ENCODE results near the gene TNRC6C.
"Not testable (repeated sequence)": the region's sequence is repeated elsewhere in the genome, so short reads cannot be mapped to it uniquely, and the experiment has no call there.

TNRC6C gene

DNA sequence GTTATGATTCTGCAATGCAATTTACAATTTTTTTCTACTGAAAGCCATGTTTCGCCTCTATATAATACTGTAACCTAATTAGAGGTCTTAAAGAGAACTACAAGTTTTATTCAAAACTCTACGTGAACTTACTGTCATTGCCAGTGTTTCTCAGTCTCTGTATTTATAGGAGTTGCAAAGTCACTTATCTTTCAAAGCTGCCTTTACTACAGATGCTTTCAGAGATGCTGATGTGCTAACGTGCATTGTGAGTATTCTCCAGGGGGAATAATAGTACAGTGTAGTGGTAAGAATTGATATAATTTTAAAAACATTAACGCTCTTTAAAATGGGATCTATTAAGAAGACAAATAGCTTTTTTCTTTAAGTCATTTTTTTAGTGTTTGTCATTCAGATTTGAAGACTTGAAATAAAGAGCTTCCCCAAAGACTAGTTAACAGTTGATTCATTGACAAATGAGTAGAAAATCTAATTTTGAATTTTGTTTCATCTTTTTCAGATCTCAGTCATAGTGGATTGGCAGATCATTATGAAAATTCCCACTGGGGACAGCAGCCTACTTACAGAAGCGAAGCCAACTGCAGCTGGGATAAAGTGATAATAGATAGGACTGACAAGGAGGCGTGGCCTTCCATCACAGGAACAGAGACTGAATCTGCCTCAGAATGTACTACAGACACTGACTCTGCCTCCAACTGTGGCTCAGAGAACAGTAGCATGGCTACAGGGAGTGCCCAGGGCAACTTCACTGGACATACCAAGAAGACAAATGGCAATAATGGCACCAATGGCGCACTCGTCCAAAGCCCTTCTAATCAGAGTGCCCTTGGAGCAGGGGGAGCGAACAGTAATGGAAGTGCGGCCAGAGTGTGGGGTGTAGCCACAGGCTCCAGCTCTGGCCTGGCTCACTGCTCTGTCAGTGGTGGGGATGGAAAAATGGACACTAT lies 90.1 kb downstream of the TNRC6C start:
- no peak for DNase-seq

GRCh38 chr17:78049609-78050008 lies 91.1 kb downstream of the TNRC6C start:
- no peak for DNase-seq

DNA sequence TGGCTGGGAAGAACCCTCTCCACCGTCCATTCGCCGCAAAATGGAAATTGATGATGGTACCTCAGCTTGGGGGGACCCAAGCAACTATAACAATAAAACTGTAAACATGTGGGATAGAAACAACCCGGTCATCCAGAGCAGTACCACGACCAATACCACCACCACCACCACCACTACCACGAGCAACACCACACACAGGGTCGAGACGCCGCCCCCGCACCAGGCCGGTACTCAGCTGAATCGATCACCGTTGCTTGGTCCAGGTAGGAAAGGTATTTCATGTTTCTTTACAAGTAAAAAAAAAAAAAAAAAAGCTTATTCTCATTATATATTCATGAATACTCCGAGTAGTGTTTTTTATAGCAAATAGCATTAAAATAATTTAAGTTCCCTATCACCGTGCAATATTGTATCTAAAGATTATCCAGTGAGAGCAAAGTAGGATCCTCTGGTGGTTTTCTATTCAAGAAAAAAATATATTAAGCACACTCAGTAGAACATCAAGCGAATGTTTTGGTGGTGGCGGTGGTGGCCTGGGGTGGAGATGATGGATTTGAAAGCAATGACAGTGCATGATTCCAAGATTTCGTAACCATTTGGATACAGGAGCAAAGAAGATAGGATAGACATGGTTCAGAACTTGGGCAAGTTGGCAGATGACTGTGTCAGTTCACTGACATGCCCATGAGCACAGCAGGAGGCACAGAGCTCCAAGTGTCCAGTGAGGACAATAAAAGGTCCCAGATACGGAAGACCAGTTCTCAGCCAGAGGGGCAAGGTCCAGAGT lies 92.9 kb downstream of the TNRC6C start:
- no peak for DNase-seq

DNA sequence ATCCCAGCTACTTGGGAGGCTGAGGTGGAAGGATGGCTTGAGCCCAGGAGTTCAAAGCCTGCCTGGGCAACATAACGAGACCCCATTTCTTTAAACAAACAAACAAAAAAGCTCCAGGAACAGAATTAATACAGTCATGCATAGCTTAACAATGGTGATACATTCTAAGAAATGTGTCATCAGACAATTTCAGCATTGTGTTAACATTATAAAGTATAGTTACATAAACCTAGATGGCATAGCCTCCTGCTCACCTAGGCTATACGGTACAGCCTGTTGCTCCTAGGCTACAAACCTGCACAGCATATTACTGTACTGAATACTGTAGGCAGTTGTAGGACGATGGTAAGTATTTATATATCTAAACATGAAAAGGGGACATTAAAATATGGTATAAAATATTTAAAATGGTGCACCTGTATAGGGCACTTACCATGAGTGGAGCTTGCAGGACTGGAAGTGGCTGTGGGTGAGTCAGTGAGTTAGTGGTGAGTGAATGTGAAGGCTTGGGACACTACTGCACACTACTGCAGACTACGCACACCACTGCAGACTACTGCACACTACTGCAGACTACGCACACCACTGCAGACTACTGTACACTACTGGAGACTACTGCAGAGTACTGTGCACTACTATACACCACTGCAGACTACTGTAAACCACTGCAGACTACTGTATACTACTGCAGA lies 95.4 kb downstream of the TNRC6C start:
- DNase-seq = no peak

GRCh38 chr17:78057113-78057740 lies 98.7 kb downstream of the TNRC6C start:
- DNase-seq = no peak

DNA sequence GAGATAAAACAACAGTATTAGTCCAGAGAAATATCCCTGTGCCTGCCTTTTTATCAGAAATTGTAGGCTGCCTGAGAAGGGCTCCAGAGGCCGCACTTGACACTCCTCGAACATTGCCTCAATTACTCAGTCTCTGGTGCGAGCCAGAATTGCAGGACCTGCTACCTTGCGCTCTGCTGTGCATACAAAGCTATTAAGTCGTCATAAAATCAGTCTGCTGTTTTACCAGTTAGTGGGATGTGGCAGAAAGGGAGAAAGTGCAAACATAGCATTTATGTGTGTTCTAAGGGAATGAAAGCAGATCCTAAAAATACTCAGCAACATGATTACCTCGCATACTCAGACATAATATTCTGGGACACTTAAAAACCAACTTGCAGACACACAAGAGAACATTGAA lies 99.5 kb downstream of the TNRC6C start:
- DNase-seq = no peak

DNA sequence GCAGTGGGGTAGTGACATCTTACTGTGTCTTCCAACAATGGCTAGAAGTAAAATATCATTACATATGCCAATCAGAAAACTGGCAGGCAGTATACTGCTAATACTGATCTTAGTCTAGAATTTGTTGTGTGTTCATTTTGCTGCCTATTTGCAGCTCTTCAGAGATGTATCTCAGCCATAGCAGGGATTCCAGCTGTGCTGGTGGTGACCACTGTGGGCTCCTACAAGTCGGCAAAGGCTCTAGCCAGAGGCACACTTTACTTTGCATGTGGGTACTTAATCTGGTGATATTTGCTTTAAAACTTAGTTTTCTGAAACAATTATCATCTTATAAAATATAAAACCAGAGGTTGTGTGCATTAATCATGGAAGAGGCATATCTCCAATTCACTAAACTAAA lies 100.1 kb downstream of the TNRC6C start:
- DNase-seq = no peak

DNA sequence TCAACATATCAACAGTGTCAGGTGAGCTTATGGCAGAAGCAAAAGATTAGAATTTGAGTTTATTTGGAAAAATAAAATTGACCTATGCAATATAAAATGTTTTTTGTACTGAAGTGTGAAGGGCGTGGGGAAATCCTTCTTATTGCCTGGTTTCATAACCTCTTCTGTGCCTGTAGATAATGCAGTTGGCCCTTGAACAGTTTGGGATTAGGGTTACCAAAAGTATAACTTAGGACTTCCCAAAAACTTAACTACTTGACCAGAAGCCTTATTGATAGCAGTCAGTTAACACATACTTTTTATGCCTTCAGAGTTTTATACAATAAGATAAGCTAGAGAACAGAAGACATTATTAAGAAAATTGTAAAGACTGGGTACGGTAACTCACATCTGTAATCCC lies 104.1 kb downstream of the TNRC6C start:
- DNase-seq = no peak

DNA sequence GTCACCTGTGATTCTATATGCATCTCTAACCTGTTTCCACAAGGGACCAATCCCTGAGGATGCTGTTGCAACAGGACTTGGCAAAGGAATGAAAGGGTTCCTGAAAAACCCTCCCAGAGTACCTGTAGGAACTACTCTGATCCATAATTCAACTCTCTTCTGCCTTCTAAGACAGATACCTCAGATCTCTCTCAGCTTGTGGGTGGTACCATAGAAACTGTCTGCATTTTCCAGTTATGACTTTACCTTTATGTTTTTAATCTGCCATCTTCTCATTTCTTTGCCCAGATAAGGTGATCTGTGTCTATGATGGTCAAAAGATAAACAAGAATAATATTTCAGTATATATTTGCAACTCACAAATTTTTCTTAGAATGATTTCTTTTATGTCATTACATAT lies 105.0 kb downstream of the TNRC6C start:
- DNase-seq = no peak

DNA sequence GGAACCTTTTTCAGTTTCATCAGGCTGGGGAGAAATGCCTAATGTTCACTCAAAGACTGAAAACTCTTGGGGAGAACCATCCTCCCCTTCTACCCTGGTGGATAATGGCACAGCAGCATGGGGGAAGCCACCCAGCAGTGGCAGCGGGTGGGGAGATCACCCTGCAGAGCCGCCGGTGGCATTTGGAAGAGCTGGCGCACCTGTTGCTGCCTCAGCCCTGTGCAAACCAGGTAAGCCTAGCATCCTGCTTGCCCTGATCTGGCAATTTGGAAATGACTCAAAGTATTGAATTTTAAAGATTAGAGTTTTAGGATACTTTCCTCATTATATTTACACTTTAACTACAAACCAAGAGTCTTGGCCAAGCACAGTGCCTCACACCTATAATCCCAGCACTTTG lies 106.2 kb downstream of the TNRC6C start:
- no peak for DNase-seq

DNA sequence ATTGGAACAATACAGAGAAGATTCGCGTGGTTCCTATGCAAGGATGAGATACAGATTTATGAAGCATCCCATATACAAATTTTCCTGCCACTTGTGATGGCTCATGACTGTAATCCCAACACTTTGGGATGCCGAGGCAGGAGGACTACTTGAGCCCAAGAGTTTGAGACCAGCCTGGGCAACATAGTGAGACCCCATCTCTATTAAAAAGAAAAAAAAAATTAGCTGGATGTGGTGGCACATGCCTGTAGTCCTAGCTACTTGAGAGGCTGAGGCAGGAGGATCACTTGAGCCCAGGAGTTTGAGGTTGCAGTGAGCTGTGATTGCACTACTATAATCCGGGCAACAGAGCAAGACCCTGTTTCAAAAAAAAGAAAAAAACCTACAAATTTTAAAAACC lies 108.5 kb downstream of the TNRC6C start:
- DNase-seq = not testable (repeated sequence)

GRCh38 chr17:78069695-78070094 lies 111.2 kb downstream of the TNRC6C start:
- DNase-seq = no peak

DNA sequence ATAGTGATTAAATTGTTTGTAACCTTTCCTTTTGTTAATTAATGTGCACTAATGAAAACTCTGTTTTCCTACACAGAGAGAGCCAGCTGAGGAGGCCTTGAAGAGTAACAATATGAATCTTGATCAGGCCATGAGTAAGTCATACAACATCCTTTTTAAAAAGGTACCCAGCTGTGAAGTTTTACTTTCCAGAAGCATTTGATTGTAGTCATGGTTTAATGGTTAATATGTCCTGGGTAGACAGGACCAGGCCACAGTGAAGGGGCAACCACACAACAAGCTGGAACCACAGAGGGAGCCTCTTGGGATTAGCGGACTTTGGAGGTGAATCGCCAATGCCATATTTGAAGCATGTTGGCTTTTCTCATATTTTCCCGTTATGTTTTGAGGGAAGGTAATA lies 114.5 kb downstream of the TNRC6C start:
- DNase-seq = no peak

DNA sequence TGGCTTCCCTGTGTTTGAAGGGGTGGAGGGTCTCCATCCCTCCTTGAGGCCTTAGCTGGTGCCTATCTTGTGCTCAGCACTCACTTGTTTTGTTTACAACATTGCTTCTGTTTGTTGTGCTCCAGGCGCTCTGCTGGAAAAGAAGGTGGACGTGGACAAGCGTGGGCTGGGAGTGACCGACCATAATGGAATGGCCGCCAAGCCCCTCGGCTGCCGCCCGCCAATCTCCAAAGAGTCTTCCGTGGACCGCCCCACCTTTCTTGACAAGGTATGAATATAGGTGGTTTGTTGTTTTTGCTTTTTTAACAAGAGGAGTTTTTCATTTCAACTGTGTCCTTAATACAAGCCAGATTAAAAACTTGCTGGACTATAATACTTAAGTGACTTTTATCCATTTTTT lies 116.5 kb downstream of the TNRC6C start:
- no peak for DNase-seq

- DNase-seq = no peak
Measured at GRCh38 chr17:78075545-78075944, 117.0 kb downstream of the TNRC6C start.

GRCh38 chr17:78079253-78079652 lies 120.8 kb downstream of the TNRC6C start:
- DNase-seq = no peak

DNA sequence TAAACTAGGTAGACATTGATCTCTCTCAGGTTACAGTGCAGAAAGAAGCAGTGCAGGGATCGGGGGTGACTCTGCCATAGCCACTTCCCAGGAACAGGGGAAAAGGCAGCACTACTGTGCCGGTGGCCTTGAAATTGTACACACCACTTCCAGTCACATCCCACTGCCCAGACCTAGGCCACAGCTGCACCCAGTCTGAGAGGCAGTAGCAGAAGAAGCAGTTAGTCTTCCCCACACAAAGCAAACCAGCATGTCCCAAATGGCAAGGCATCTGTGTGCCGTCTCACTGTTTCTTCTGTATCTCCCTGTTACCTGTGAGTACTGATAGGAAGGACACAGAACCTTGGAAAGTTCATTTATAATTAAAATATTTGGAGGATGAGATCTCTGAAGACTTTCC lies 123.0 kb downstream of the TNRC6C start:
- DNase-seq = no peak

- not testable (repeated sequence) for DNase-seq
Measured at GRCh38 chr17:78082355-78082872, 123.9 kb downstream of the TNRC6C start.

GRCh38 chr17:78082988-78083387 lies 124.5 kb downstream of the TNRC6C start:
- DNase-seq = no peak

GRCh38 chr17:78086740-78087139 lies 128.2 kb downstream of the TNRC6C start:
- DNase-seq = no peak

- DNase-seq = no peak
Measured at GRCh38 chr17:78088529-78088928, 130.0 kb downstream of the TNRC6C start.

- no peak for DNase-seq
Measured at GRCh38 chr17:78089576-78090281, 131.2 kb downstream of the TNRC6C start.

Measured in CD4-positive, alpha-beta T cell treated with Interleukin-17A for 4 hours (primary cell).